ENCODE data around the gene IGSF22. TPM values are rescaled to one million over a fixed set of nuclear protein-coding genes. Genes with fewer than 3 reads are reported as not detected.
A peak's percentile ranks its signal among the peaks of the same experiment; 100 is the strongest.

IGSF22 gene
- total and polyA plus RNA-seq, 5 donors from 2014 or later, result 2.1 to 6.2 (median 3.1) TPM

DNA sequence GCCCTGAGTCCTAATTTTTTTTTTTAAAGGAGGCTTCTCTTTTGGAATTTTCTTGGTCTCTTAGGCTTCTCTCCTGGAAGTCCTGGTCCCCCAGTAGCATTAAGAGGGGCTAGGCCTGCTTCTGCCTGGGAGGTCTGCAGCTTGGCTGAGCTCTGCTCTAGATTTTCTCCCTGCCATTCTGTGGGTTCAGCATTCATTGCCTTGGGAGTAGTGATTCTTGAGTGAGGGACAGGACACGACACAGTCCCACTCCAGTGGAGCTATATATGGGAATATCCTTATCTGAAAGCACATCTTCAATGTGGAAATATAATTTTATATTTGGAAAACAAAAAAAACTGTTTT is 3.7 kb downstream of the IGSF22 start:
- Histone ChIP-seq H3K36me3 (ENCODE audit: control insufficient read depth, insufficient read depth, low read length) (no peaks in the 10 kb centered on the region), H3K27me3 (ENCODE audit: control insufficient read depth, insufficient read depth, low read length) (peaks cover 2% of the 10 kb centered on the region), H3K4me3 (ENCODE audit: low read depth, low read length) (peak overlapping the region; percentile 85), H3K9me3 (ENCODE audit: control insufficient read depth in 2 of 2, low read length in 2 of 2) (no peaks in the 10 kb centered on the region), H3K4me1 (ENCODE audit: control insufficient read depth, insufficient read depth, low read length, poor library complexity, severe bottlenecking) (peaks cover 14% of the 10 kb centered on the region), H3K27ac (ENCODE audit: insufficient read depth, low read length, poor library complexity, severe bottlenecking) (peak overlapping the region; percentile 31)
- DNase-seq (no peak), ATAC-seq (ENCODE audit: low read depth in 2 of 2) (no peak)
- peaks cover 0 to 2% (median 0%) of the 10 kb centered on the region in 7 donors for H3K9me3 Mint-ChIP-seq
- H3K4me1 Mint-ChIP-seq, result peaks cover 0 to 12% (median under 1%) of the 10 kb centered on the region in 4 donors
- H3K36me3 Mint-ChIP-seq, result no peaks in the 10 kb centered on the region
- peak overlapping the region; percentile 9 to 91 (median 68) for H3K4me3 Mint-ChIP-seq
- peaks cover 11% of the 10 kb centered on the region for H3K27me3 Mint-ChIP-seq
- peak overlapping the region in 1 of 3 donors; percentile 19 for H3K27ac Mint-ChIP-seq

DNA sequence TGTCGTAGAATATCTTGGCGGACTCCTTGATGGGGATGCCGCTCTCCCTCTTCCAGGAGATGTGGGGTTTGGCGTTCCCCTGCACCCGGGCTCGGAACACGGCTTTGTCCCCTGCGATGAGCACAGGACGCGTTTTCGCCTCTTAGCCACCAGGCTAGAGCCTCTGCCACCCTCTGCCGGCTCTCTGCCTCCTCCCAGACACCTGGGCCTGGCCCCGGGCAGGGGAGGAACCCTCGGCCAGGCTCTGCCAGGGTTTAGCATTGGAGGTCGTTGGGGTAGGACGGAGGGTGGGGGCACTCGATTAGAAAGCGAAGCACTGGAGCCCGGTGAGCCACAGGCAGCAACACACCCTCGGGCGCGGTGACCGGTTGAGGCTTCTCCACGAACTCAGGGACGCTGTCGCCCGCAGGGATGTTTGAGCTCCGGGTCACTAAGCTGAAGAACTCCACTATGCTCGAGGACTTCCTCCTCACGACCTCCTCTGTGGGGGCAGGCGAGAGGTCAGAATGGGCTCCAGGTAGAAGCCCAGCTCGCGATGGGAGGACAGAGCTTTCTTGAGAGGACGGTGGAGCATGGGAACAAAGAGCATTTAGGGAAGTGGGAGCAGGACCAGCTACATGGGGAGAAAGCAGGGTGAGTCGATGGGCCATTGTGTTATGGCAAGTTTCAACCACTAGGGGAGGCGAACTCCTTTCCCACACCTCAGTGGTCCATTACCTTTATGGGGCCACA is 4.3 kb downstream of the IGSF22 start:
- DNase-seq (peak; percentile 26 to 58 (median 55)), ATAC-seq (ENCODE audit: low read depth in 2 of 2) (peak; percentile 52)
- H3K27ac Mint-ChIP-seq, result peak overlapping the region in 2 of 3 donors; percentile 19 to 89
- Histone ChIP-seq H3K9me3 (ENCODE audit: control insufficient read depth in 2 of 2, low read length in 2 of 2) (no peaks in the 10 kb centered on the region), H3K27me3 (ENCODE audit: control insufficient read depth, insufficient read depth, low read length) (peaks cover 2% of the 10 kb centered on the region), H3K27ac (ENCODE audit: insufficient read depth, low read length, poor library complexity, severe bottlenecking) (peak overlapping the region; percentile 31), H3K4me3 (ENCODE audit: low read depth, low read length) (peak overlapping the region; percentile 85), H3K36me3 (ENCODE audit: control insufficient read depth, insufficient read depth, low read length) (no peaks in the 10 kb centered on the region), H3K4me1 (ENCODE audit: control insufficient read depth, insufficient read depth, low read length, poor library complexity, severe bottlenecking) (peaks cover 14% of the 10 kb centered on the region)
- H3K36me3 Mint-ChIP-seq, result no peaks in the 10 kb centered on the region
- peaks cover 0 to 12% (median under 1%) of the 10 kb centered on the region in 4 donors for H3K4me1 Mint-ChIP-seq
- peaks cover 0 to 2% (median 0%) of the 10 kb centered on the region in 7 donors for H3K9me3 Mint-ChIP-seq
- peak overlapping the region; percentile 70 to 93 (median 87) for H3K4me3 Mint-ChIP-seq
- H3K27me3 Mint-ChIP-seq, result peaks cover 16% of the 10 kb centered on the region

GRCh38 chr11:18720808-18721560 is 5.0 kb downstream of the IGSF22 start:
- no peaks in the 10 kb centered on the region for H3K9me3 ChIP-seq (ENCODE audit: control insufficient read depth in 2 of 2, low read length in 2 of 2)
- H3K27me3 ChIP-seq (ENCODE audit: control insufficient read depth, insufficient read depth, low read length), result peaks cover 2% of the 10 kb centered on the region
- DNase-seq (peak; percentile 77 to 82 (median 78)), ATAC-seq (ENCODE audit: low read depth in 2 of 2) (peak; percentile 87 to 91)
- Mint-ChIP-seq H3K36me3 (no peaks in the 10 kb centered on the region), H3K4me3 (peak overlapping the region; percentile 83 to 93 (median 90)), H3K4me1 (peaks cover 0 to 12% (median under 1%) of the 10 kb centered on the region in 4 donors), H3K27me3 (peaks cover 16% of the 10 kb centered on the region), H3K27ac (peak overlapping the region; percentile 19 to 89 (median 72)), H3K9me3 (peaks cover 0 to 2% (median 0%) of the 10 kb centered on the region in 7 donors)
- peak overlapping the region; percentile 31 for H3K27ac ChIP-seq (ENCODE audit: insufficient read depth, low read length, poor library complexity, severe bottlenecking)
- H3K4me3 ChIP-seq (ENCODE audit: low read depth, low read length), result peak overlapping the region; percentile 85
- no peaks in the 10 kb centered on the region for H3K36me3 ChIP-seq (ENCODE audit: control insufficient read depth, insufficient read depth, low read length)
- H3K4me1 ChIP-seq (ENCODE audit: control insufficient read depth, insufficient read depth, low read length, poor library complexity, severe bottlenecking), result peaks cover 14% of the 10 kb centered on the region

DNA sequence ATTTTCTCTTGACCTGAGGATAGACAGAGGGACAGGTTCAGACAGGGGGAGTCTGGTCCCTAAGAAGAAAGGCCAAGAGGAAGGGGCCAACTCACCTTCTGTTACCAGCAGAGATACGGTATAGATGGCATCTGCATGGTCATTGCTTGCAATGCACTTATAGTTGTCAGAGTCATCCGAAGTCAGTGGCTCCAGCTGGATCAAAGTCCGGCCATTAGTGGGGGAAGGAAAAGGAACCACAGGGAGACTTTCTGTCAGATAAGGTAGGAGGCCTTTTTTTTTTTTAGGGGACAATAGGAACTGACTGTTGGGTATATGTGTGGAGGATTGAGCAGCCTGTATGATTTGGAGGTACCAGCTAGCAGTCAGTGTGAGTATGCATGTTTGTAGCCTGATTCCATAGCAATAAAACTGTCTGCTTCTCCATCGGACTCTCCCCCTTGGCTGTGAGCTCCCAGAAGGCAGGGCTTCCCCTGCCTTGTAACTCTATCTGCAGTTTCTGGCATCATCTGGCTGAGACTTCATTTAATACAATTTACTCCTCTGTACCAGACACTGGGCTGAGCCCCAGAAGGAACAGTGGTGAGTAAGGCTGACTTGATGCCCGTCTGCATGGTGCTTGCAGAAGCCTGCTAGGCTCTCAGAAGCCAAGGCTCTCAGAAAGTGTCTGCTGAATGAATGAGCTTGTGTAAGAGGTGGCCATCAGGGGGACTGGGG is 5.7 kb downstream of the IGSF22 start:
- Histone ChIP-seq H3K4me1 (ENCODE audit: control insufficient read depth, insufficient read depth, low read length, poor library complexity, severe bottlenecking) (peaks cover 14% of the 10 kb centered on the region), H3K27me3 (ENCODE audit: control insufficient read depth, insufficient read depth, low read length) (peaks cover 2% of the 10 kb centered on the region), H3K9me3 (ENCODE audit: control insufficient read depth in 2 of 2, low read length in 2 of 2) (no peaks in the 10 kb centered on the region), H3K36me3 (ENCODE audit: control insufficient read depth, insufficient read depth, low read length) (no peaks in the 10 kb centered on the region), H3K4me3 (ENCODE audit: low read depth, low read length) (no peak overlapping the region), H3K27ac (ENCODE audit: insufficient read depth, low read length, poor library complexity, severe bottlenecking) (no peak overlapping the region)
- ATAC-seq (ENCODE audit: low read depth in 2 of 2) (no peak), DNase-seq (no peak)
- H3K36me3 Mint-ChIP-seq, result no peaks in the 10 kb centered on the region
- peak overlapping the region; percentile 83 to 93 (median 90) for H3K4me3 Mint-ChIP-seq
- peaks cover 0 to 2% (median 0%) of the 10 kb centered on the region in 7 donors for H3K9me3 Mint-ChIP-seq
- H3K27ac Mint-ChIP-seq, result peak overlapping the region in 2 of 3 donors; percentile 19 to 72
- peaks cover 16% of the 10 kb centered on the region for H3K27me3 Mint-ChIP-seq
- peaks cover 0 to 12% (median under 1%) of the 10 kb centered on the region in 4 donors for H3K4me1 Mint-ChIP-seq

- no peak for ATAC-seq (ENCODE audit: low read depth in 2 of 2)
- Histone ChIP-seq H3K36me3 (ENCODE audit: control insufficient read depth, insufficient read depth, low read length) (no peaks in the 10 kb centered on the region), H3K4me3 (ENCODE audit: low read depth, low read length) (no peak overlapping the region), H3K27ac (ENCODE audit: insufficient read depth, low read length, poor library complexity, severe bottlenecking) (no peak overlapping the region), H3K4me1 (ENCODE audit: control insufficient read depth, insufficient read depth, low read length, poor library complexity, severe bottlenecking) (no peaks in the 10 kb centered on the region), H3K27me3 (ENCODE audit: control insufficient read depth, insufficient read depth, low read length) (peaks cover 2% of the 10 kb centered on the region), H3K9me3 (ENCODE audit: control insufficient read depth in 2 of 2, low read length in 2 of 2) (no peaks in the 10 kb centered on the region)
- peaks cover 0 to 2% (median 0%) of the 10 kb centered on the region in 7 donors for H3K9me3 Mint-ChIP-seq
- H3K4me1 Mint-ChIP-seq, result peaks cover 0 to 2% (median 0%) of the 10 kb centered on the region in 4 donors
- no peak overlapping the region for H3K27ac Mint-ChIP-seq
- DNase-seq, result no peak
- no peak overlapping the region for H3K4me3 Mint-ChIP-seq
- peaks cover 21% of the 10 kb centered on the region for H3K27me3 Mint-ChIP-seq
- H3K36me3 Mint-ChIP-seq, result no peaks in the 10 kb centered on the region
Measured at GRCh38 chr11:18715476-18715875, 10.5 kb downstream of the IGSF22 start.

DNA sequence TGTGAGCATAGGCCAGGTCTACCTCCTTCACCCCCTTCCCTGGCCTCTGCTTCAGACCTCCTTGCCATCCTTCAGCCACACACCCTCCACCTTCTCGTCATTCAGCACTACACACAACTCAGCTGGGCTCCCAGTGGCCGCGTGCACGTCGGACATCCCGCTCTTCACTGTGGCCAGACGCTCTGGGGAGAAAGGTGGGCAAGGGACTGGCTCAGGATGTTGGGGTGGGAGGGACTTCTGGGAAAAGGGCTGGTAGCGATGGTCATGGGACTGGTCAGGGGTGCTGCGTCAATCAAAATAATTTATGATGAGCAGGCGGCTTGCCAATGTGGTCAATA is 11.6 kb downstream of the IGSF22 start:
- no peak for ATAC-seq (ENCODE audit: low read depth in 2 of 2)
- Mint-ChIP-seq H3K27me3 (peaks cover 30% of the 10 kb centered on the region), H3K4me3 (no peak overlapping the region), H3K27ac (no peak overlapping the region), H3K36me3 (no peaks in the 10 kb centered on the region), H3K9me3 (no peaks in the 10 kb centered on the region), H3K4me1 (no peaks in the 10 kb centered on the region)
- DNase-seq, result no peak
- no peak overlapping the region for H3K4me3 ChIP-seq (ENCODE audit: low read depth, low read length)
- H3K27ac ChIP-seq (ENCODE audit: insufficient read depth, low read length, poor library complexity, severe bottlenecking), result no peak overlapping the region
- H3K27me3 ChIP-seq (ENCODE audit: control insufficient read depth, insufficient read depth, low read length), result peaks cover 2% of the 10 kb centered on the region
- no peaks in the 10 kb centered on the region for H3K36me3 ChIP-seq (ENCODE audit: control insufficient read depth, insufficient read depth, low read length)
- H3K4me1 ChIP-seq (ENCODE audit: control insufficient read depth, insufficient read depth, low read length, poor library complexity, severe bottlenecking), result no peaks in the 10 kb centered on the region
- no peaks in the 10 kb centered on the region for H3K9me3 ChIP-seq (ENCODE audit: control insufficient read depth in 2 of 2, low read length in 2 of 2)

GRCh38 chr11:18713646-18714442 is 12.1 kb downstream of the IGSF22 start:
- H3K4me1 ChIP-seq (ENCODE audit: control insufficient read depth, insufficient read depth, low read length, poor library complexity, severe bottlenecking), result no peaks in the 10 kb centered on the region
- H3K4me3 ChIP-seq (ENCODE audit: low read depth, low read length), result no peak overlapping the region
- Mint-ChIP-seq H3K4me3 (no peak overlapping the region), H3K27me3 (peaks cover 31% of the 10 kb centered on the region), H3K27ac (no peak overlapping the region), H3K9me3 (no peaks in the 10 kb centered on the region), H3K4me1 (no peaks in the 10 kb centered on the region), H3K36me3 (no peaks in the 10 kb centered on the region)
- peaks cover 2% of the 10 kb centered on the region for H3K27me3 ChIP-seq (ENCODE audit: control insufficient read depth, insufficient read depth, low read length)
- no peak for ATAC-seq (ENCODE audit: low read depth in 2 of 2)
- DNase-seq, result no peak
- H3K9me3 ChIP-seq (ENCODE audit: control insufficient read depth in 2 of 2, low read length in 2 of 2), result no peaks in the 10 kb centered on the region
- H3K36me3 ChIP-seq (ENCODE audit: control insufficient read depth, insufficient read depth, low read length), result no peaks in the 10 kb centered on the region
- no peak overlapping the region for H3K27ac ChIP-seq (ENCODE audit: insufficient read depth, low read length, poor library complexity, severe bottlenecking)
